DMS79 treated with DMSO at 0.1 percent for 48 hours (cell line): ENCODE results near the gene ALG12.

ENCODE experiments used
- DNase-seq: peaks from one replicate; lab custom pipeline; 2025; lab: John Stamatoyannopoulos, UW

Gene ALG12

DNA sequence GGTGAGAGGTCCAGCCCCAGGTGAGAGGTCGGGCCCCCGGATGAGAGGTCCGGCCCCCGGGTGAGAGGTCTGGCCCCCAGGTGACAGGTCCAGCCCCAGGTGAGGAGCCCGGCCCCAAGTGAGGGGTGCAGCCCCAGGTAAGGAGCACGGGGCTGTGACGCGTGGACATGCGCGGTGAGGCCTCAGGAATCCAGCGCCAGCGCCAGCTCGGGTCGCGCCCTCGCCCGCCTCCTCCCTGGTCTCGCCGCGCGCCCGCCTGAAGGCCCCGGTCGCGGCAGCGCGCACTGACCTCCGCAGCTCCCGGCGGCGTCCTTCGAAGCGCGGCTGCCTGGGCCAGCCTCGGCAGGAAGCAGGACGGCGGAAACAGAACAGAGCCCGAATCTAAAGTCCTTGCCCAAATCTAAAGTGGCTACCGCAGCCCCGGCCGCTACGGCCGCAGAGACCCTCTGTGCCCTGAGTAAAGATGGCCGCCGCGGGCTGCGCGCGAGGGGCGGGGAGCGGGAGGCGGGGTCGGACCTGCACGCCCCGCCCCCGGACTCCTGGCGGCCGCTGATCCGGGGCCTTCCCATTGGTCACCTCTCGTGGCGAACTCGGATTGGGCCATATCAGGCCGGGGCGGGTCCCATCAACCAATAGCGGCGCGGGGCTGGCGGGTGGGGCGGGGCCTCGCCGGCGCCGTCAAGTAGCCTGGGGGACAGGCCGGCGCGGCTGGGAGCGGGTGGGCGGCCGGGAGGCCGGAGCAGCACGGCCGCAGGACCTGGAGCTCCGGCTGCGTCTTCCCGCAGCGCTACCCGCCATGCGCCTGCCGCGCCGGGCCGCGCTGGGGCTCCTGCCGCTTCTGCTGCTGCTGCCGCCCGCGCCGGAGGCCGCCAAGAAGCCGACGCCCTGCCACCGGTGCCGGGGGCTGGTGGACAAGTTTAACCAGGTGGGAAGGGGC lies at the start of gene ALG12, which contains the start of gene CRELD2:
TSS of gene ALG12 (minus strand) at position 465 of the 937 bp plus-strand sequence. CDS start 4,673 bp downstream, outside the sequence.
TSS of gene CRELD2 (plus strand) at position 661 of the 937 bp plus-strand sequence. CDS start at position 797, 136 bp downstream.
- peak; percentile 63 for DNase-seq

GRCh38 chr22:49967706-49968208 lies 49.5 kb upstream of the ALG12 start:
- no peak for DNase-seq

DNA sequence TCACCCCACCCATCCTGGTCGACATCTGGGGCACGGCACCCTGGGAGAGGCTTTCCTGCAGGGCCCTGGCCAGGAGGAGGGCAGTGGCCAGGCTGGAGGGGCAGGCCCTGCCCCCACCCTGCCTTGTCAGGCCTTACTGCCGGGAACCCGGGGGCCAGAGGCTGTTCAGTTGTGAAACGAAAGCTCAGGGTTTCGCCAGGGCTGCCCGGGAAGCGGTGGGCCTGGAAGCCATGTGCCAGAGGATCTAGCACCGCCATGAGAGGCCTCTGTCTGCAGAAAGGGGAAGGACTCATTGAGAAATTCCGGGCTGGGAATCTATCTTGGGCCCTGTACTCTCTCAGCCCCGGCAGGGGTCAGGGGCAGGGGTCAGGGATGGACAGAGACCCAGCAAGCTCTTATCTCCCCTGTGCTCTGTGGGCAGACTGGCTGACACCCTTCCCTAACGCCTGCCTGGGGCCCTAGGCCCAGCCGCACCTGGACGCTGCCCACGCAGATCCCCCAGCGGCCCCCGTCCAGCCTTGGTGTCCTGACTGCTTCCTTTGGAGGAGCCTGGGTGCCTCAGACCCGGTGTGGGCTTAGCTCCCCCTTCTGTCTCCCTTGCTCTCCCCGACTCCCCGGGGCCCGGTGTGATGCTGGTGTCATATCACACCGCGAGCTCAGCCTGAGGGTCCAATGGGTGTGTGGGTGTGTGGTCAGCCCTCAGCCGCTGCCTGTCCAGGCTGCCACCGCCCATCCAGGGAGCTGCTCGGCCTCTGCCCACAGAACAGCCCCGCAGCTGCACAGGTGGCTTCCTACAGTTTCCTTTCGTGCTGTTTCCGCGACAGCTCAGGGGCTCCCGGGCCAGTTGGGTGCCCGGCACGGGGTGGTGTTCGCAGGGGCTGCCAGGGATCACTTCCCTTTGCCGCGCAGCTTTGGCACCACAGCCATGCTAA lies 48.8 kb upstream of the ALG12 start:
- no peak for DNase-seq

DNA sequence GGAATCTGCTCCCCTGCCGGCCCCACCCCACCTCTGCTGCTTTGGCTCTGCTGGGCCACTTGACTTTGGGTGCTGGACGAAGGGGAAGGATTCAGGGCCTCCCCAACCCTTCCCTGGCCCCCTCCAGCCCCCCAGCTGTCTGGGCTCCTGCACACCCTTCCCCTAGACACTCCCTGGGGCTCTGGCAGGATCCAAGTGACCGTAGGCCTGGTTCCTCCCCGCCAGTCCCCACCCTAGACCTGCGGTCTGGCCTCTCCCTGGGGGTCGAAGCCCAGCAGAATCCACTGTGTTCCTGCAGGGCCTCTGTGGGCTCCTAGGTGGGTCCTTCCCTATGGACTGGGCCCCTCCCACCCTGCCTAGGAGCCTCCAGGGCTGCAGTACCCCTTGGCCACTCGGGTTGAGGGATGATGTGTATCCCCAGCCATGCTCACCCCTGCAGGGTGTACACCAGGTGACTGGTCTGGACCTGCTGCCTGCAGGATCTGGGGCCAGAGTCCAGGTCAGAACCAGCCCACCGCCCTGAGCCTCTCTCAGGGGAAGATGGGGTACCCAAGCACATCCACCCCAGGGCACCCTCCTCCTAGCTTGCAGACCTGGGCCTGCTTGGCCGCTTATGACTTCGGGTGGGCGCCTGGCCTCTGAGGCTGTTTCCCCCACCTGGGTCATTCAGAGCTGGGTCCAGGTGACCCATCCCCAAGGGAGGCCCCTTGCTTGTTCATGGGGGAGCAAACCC lies 48.0 kb upstream of the ALG12 start:
- DNase-seq, result no peak

DNA sequence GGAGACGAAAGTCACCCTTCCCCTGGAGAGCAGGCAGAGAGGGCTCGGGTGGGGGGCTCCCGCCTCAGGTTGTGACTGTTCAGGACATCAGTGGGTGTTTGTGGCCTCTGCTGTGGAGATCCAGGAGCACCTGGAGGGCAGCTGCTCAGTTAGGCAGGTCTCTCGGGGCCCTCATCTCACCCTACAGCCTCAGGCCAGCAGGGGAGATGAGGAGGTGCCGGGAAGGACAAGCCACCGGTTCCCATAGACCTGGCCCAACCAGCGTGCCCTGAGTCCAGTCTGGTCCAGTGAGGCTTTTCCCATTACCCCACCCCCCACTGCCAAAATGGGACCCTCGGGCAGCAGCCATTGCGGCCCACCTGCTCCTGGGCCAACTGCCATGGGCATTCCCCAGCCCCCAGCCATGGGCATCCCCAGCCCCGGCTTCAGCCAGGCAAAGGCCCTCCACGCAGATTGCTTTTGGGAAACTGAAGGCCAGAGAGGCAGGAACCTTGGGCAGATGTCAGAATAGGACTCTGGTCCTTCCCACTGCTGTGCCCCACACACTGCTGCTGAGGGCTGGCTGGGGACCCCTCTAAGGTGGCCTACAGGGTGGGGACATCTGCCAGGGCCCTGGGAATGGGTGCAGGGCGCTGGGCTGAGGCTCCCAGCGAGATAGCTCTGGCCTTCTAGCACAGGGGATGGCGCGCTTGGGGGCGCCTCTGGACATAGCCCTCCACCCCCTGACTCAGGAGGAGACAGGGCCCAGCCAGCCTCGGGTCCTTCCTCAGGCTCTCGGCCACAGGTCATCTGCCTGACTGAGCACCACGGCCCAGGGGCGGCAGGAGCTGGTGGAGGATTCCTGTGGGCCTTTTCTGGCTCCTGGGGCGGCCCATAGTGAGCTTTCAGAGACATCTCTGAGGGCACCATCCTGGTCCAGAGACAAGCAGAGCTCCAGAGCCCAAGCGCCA lies 47.1 kb upstream of the ALG12 start:
- no peak for DNase-seq

DNA sequence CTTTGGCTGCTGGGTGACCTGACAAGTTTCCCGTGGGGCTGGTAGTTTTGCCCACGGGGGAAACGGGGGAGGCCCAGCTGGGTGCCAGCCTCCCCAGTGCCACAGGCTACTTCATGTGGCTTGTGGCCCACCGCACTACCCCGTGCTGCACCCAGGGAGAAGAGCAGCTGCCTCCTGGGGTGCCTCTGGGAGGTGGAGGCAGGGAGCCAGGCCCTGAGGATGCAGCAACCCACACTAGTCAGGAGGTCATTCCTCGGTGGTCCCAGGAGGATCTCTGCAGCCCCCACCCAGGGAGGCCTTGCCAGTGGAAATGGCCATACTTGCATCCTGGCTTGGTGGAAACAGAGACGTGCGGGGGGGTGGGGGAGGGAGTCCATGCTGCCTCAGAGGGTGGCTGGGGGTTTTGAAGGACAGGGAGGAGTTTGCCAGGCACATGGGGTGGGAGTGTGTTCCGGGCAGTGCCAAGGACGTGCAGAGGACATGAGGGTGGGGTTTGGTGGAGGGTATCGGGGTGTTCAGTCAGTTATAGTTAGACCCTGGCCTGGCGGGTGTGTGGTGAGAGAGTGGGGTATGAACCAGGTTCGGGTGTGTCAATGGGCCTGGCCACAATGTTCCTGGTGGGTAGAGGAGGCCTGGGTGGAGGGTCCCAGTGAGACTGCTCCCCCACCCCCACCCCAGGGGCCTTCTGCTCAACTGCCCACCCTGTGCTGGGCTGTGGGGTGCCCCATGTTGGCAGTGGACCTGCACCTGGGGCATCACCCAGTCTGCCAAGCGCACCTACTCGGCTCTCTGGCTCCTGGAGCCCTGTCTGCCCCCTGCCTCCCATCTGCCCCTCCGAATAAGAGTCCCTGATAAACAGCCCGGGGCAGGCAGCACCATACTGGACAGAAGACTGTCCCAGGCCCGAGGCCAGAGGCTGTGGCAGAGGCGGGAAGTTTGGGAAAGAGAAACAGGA lies 46.2 kb upstream of the ALG12 start:
- no peak for DNase-seq

GRCh38 chr22:49963647-49964026 lies 45.4 kb upstream of the ALG12 start:
- no peak for DNase-seq

DNA sequence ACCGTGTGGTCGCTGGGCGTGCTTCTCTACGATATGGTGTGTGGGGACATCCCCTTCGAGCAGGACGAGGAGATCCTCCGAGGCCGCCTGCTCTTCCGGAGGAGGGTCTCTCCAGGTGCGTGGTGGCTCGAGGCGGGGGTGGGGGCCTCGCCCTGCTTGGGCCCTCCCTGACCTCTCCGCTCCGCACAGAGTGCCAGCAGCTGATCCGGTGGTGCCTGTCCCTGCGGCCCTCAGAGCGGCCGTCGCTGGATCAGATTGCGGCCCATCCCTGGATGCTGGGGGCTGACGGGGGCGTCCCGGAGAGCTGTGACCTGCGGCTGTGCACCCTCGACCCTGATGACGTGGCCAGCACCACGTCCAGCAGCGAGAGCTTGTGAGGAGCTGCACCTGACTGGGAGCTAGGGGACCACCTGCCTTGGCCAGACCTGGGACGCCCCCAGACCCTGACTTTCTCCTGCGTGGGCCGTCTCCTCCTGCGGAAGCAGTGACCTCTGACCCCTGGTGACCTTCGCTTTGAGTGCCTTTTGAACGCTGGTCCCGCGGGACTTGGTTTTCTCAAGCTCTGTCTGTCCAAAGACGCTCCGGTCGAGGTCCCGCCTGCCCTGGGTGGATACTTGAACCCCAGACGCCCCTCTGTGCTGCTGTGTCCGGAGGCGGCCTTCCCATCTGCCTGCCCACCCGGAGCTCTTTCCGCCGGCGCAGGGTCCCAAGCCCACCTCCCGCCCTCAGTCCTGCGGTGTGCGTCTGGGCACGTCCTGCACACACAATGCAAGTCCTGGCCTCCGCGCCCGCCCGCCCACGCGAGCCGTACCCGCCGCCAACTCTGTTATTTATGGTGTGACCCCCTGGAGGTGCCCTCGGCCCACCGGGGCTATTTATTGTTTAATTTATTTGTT lies 44.8 kb upstream of the ALG12 start:
- DNase-seq, result no peak

DNA sequence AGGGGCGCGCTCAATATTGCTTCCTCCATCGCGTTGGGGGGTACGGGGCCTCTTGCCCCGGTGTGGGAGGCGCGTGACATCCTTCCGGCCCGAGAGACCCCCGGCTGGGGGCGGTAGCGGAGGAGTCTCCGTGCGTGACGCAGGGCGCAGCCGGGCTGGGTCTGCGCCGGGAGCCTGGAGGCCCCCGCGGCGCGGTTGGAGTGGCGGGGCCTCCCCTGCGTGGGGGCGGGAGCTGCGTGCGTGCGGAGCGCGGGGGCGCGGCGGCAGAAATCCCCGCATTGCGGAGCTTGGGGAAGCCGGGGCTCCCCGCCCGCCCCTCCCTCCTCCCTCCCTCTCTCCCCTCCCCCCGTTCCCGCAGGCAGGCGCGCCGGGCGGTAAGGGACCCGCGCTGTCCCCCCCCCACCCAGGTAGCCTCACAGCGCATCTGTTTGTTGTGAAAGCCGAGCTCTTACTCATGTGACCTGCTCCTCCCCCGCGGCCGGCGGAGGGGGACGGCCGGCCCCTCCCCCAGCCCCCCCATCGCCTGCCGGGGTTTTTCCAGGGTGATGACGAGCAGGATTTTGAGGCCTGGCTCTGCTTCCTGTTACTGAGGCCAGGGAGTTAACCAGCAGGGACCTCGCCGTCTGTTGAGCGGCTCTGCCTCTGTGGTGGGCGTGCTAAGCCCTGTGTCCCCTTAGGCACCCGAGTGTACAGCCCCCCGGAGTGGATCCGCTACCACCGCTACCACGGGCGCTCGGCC lies 43.9 kb upstream of the ALG12 start:
- no peak for DNase-seq

DNA sequence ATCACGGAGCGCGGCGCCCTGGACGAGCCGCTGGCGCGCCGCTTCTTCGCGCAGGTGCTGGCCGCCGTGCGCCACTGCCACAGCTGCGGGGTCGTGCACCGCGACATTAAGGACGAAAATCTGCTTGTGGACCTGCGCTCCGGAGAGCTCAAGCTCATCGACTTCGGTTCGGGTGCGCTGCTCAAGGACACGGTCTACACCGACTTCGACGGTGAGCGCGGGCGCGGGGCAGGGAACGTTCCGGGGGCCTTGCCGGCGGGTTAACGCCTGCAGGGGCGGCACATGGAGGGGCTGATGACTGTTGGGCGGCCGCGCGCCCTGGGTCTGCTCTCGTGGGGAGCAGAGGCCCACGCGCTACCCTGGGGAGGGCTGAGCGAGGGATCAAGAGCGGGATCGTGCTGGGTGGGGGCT lies 43.4 kb upstream of the ALG12 start:
- no peak for DNase-seq

DNA sequence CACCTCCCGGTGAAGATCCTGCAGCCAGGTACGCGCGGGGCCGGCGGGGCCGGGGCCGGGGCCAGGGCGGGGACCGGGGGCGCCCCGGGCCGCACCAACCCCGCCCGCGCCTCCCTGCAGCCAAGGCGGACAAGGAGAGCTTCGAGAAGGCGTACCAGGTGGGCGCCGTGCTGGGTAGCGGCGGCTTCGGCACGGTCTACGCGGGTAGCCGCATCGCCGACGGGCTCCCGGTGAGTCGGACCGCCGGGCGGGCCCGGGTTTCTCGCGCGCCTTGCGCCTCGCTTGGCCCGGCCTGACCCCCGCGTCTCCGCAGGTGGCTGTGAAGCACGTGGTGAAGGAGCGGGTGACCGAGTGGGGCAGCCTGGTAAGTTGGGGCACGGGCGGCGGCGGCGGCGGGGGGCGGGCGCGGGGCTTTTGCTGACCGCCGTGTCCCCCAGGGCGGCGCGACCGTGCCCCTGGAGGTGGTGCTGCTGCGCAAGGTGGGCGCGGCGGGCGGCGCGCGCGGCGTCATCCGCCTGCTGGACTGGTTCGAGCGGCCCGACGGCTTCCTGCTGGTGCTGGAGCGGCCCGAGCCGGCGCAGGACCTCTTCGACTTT lies 42.9 kb upstream of the ALG12 start:
- DNase-seq, result no peak

GRCh38 chr22:49960159-49961004 lies 42.1 kb upstream of the ALG12 start, which contains the start of gene PIM3:
PIM3 (plus strand) TSS chr22:49960772; CDS start chr22:49960948, 176 bp downstream.
- DNase-seq, result peak; percentile 60

- DNase-seq, result no peak
Measured at GRCh38 chr22:49959782-49960158, 41.5 kb upstream of the ALG12 start.

DNA sequence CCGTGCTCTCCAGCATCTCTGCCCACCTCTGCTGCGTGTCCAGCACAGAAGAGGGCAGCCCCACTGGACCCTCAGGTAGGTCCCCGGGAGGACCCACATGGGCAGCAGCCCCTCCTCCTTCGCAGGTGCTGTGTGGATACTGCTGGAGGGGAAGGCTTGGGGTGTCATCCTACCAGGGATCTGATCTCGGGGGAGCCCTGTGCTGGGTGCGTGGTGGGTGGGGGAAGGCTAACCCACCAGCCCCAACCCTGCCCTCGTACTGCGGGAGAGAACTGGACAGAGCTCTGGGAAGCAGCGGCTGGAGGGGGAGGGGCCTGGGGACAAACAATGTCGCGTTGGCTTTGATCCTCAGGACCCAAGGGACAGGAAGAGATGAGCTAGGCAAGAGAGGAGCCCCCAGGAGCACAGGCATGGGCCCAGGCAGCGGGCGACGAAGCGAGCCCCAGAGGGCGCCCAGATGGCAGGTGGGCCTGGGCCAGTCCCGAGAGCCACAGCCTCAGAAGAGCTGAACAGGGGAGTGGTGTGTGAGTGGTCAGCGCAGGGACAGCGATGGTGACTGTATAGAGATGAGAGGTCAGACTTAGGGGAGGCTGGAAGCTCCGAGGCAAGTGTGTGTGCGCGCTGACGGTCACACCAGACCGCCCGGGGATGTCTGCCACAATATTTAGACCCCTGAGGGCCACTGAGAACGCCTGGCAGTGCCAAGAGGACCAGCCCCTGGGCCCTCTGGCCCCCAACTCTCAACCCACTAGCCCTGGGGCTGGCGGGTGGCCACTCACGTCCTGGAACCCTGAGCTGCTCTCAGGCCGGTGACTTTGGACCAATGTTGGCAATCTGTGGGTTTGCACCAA lies 40.9 kb upstream of the ALG12 start:
- no peak for DNase-seq

DNA sequence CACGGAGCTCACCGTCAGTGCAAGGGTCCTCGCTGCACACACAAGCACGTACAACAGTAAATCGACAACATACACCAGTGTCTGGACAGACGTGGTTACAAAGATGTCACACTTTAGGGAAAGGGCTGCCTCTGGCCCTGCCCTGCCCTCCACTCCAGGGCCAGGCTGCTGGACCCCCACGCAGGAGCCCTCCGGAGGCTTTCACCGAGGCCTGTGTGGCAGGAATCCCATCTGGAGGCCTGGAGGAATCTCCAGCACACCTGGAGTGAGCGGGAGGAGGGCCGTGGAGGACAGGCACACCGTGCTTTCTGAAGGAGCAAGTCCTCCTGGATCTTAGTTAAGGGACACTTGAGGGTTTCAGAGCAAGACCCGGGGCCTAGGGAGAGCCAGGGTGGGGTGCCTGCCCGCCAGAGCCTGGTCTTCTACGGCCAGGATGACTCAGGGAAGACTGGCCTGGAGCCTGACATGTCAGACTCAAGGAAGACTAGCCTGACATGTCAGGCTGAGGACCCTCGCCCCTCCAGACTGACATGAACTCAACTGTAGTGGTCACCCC lies 40.2 kb upstream of the ALG12 start:
- DNase-seq, result no peak
